ENCODE data around the gene GIMAP5. TPM values are rescaled to one million over a fixed set of nuclear protein-coding genes. Genes with fewer than 3 reads are reported as not detected.

Gene GIMAP5
- total and polyA plus RNA-seq, 2 of the 13 experiments (the other 11 are each of a cell fraction or from before 2014, with no cell fraction given): not detected

- Histone ChIP-seq H3K36me3 (replicated peaks in 1 of 2; ENCODE audit: control insufficient read depth in 1 of 2, insufficient read depth in 2 of 2, low read length in 2 of 2) (no peaks in the 10 kb centered on the region), H3K9me3 (ENCODE audit: low read length) (no peaks in the 10 kb centered on the region), H3K9ac (ENCODE audit: insufficient read depth, low read depth, low read length) (no peak overlapping the region), H3K4me2 (ENCODE audit: low read depth, low read length) (no peak overlapping the region), H3K27ac (ENCODE audit: extremely low read length, insufficient read depth, low read length) (no peak overlapping the region), H3K27me3 (ENCODE audit: control insufficient read depth in 1 of 2, insufficient read depth in 2 of 2, low read length in 2 of 2) (peaks cover 0 to 42% of the 10 kb centered on the region in 2 experiments; a peak in 3 of 5 replicates), H3K79me2 (ENCODE audit: insufficient read depth, low read length) (no peaks in the 10 kb centered on the region), H2AFZ (ENCODE audit: low read length) (no peak overlapping the region), H3K4me3 (replicated peaks in 1 of 3; ENCODE audit: insufficient read depth in 1 of 3, low read depth in 2 of 3, low read length in 3 of 3) (no peak overlapping the region), H3K4me1 (ENCODE audit: insufficient read depth, low read length) (peaks cover 18% of the 10 kb centered on the region), H4K20me1 (ENCODE audit: insufficient read depth, low read length) (no peaks in the 10 kb centered on the region)
- POLR2A ChIA-PET: no interaction called here
- ATAC-seq (peak; percentile 55; the same call in 2 of the 3 replicates), FAIRE-seq (no peak), DNase-seq (ENCODE audit: low spot score) (no peak)
- CTCF ChIA-PET (ENCODE audit: low intra/inter-chr PET ratio, low total read pairs): no interaction called here
- no TSS peak for BruUV-seq (replicated peaks)
- in situ Hi-C loops (cut with HindIII; ENCODE audit: extremely low pct_ligation_motif_present, low pct_unique_long_range_greater_than_20kb): no loop called here
- 27% methylated on average over 10 of the region's 10 CpGs for WGBS (ENCODE audit: low lambda C conversion rate)
- intact Hi-C loops (cut with micrococcal nuclease; ENCODE audit: unreplicated experiment): no loop called here
- TF ChIP-seq TSC22D2 (CRISPR knock-in tag; IDR thresholded peaks at IDR 0.05; ENCODE audit: borderline replicate concordance) (no peak), MYPOP (CRISPR knock-in tag; IDR thresholded peaks at IDR 0.05) (no peak), ZNF747 (CRISPR knock-in tag; IDR thresholded peaks at IDR 0.05; ENCODE audit: borderline replicate concordance) (no peak), ZNF589 (CRISPR knock-in tag; conservative IDR thresholded peaks at IDR 0.05) (no peak), LCORL (IDR thresholded peaks at IDR 0.05) (no peak), LCORL (CRISPR knock-in tag; IDR thresholded peaks at IDR 0.05) (no peak), UBTF (CRISPR knock-in tag; IDR thresholded peaks at IDR 0.05) (no peak), PLRG1 (conservative IDR thresholded peaks at IDR 0.05) (no peak), ZNF362 (CRISPR knock-in tag; IDR thresholded peaks at IDR 0.05; ENCODE audit: borderline replicate concordance) (no peak), STAG1 (CRISPR knock-in tag; IDR thresholded peaks at IDR 0.05) (peak; percentile 51), CTCF (CRISPR knock-in tag; IDR thresholded peaks at IDR 0.05) (peak; percentile 51), ZNF724P (CRISPR knock-in tag; IDR thresholded peaks at IDR 0.05; ENCODE audit: borderline replicate concordance) (no peak), ZNF234 (CRISPR knock-in tag; conservative IDR thresholded peaks at IDR 0.05) (no peak), GATAD1 (CRISPR knock-in tag; IDR thresholded peaks at IDR 0.05) (no peak), SIX1 (CRISPR knock-in tag; IDR thresholded peaks at IDR 0.05; ENCODE audit: borderline replicate concordance) (no peak), THRA (CRISPR knock-in tag; IDR thresholded peaks at IDR 0.05; ENCODE audit: borderline replicate concordance) (no peak)
Observed at GRCh38 chr7:150787321-150788281, 50.4 kb downstream of the GIMAP5 start.
